ENCODE data around the gene ERGIC1.
"Not testable (repeated sequence)": the region's sequence is repeated elsewhere in the genome, so short reads cannot be mapped to it uniquely, and the experiment has no call there.

Gene ERGIC1

DNA sequence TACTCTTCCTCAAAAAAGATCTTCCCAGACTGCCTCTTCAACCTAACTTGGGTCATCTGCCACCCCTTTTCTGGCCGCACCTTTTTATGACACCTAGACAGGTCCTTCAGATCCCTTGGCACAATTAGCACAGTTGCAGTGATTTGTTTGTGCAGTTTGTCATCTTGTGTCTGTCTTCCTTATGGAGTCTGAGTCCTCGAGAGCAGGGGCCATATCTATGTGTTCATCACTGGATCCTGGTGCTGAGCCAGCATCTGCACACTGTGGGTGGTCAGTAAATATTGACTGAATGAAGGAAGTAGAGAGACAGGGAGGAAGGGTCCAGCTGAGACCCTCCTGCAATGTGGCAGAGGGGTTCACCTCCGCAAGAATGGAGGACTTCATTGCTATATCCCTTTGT is 14.4 kb downstream of the ERGIC1 start:
- no peak for DNase-seq (ENCODE audit: low read depth)

DNA sequence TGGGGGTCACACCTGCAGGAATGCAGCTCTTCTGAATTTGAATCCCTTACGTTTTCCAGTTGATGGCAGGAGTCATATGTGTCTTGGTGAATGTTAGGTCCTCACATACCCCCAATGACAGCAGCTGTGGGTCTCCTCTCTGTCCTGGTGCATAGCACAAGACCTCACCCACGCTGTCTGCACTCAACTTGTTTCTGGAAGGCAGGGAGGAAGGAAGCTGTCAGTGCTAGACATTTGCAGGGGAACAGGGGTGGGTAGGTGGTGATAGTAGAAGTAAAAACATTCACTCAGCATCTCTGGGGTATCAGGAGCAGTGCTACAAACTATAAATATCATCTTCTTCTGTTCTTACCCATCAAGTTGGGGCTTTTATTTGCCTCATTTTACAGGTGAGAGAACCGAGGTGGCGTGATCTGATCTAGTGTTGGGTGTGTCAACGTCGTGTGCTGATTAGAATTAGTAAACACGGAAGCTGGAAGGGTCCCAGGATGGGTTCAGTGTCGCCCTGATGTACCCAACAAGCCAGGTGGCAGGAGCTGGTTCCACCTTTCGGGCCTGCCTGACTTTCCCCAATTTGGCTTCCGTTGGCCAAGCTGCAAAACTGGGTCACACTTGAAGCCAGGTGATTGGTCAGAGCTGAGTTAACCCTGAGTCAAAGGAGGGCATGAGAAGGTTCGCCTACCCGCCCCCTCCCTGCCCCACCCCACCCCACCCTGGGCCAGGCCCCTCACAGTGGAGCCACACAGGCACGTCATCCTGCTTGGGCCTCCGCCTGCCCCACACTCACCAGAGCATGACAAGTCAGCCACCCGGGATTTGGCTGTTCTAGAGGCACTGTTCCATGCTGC is 15.8 kb downstream of the ERGIC1 start:
- DNase-seq (ENCODE audit: low read depth), result no peak

DNA sequence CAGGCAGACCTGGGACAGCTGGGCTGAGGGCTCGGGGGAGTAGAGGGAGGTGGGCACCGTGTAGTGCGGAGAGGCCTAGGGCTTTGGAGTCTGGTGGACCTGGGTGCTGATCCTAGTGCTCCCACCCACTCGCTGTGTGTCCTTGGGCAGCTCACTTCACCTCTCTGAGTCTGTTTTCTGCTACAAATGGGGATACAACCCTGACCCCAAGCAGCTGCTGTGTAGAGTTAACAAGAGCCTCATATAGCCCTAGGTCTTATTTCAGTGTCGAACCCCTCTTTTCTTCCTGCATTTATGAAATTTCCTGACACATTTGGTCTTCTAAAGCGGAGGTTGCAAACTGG is 16.4 kb downstream of the ERGIC1 start:
- no peak for DNase-seq (ENCODE audit: low read depth)

DNA sequence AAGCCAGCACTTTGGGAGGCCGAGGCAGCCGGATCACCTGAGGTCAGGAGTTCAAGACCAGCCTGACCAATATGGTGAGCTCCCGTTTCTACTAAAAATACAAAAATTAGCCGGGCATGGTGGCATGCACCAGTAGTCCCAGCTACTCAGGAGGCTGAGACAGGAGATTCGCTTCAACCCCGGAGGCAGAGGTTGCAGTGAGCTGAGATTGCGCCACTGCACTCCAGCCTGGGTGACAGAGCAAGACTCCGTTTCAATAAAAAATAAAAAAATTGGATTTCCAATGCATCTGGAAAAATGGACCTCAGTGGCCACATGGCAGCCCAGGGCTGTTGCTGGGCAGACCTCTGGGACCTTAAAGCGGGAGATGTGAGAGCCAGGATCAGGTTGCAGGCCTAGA is 17.2 kb downstream of the ERGIC1 start:
- not testable (repeated sequence) for DNase-seq (ENCODE audit: low read depth)

DNA sequence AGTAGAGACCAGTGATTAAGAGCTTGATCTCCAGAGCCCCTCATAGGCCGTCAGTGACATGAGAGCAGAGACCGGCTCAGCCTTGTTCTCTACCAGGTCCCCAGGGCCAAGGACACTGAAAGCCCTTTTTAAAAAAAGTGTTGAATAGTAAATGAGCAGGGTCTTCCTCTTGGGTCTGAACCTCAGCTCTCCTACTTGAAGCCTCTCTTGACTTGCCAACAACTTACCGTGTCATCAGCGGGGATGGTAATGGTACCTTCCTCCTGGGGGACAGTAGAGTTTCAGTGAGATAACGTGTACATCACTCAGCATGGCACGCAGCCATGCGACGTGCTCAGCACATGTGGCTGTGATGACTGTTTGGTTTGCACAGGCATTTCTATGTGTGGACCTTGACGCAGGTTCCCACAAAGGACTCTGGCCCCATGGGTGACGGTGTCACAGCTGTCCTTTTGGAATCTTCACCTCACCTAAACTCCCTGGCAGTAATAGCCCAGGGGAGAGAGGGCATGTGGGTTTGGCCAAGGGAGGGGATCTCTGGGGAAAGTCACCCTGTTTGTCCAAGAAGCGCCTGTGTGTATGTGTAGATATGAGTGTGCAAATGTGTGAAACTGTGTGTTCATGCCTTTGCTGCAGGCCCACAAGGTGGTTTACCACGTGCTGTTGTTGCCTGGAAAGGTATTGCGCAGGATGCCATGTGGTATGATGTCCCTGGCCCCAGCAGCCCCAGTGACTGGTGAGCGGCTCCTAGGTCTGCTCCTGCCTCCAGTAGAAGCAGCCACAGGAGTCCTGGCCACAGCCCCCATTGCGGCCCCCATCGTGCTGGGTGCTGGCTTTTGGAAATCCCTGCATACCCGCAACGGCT is 18.7 kb downstream of the ERGIC1 start:
- peak; percentile 52 for DNase-seq (ENCODE audit: low read depth)

DNA sequence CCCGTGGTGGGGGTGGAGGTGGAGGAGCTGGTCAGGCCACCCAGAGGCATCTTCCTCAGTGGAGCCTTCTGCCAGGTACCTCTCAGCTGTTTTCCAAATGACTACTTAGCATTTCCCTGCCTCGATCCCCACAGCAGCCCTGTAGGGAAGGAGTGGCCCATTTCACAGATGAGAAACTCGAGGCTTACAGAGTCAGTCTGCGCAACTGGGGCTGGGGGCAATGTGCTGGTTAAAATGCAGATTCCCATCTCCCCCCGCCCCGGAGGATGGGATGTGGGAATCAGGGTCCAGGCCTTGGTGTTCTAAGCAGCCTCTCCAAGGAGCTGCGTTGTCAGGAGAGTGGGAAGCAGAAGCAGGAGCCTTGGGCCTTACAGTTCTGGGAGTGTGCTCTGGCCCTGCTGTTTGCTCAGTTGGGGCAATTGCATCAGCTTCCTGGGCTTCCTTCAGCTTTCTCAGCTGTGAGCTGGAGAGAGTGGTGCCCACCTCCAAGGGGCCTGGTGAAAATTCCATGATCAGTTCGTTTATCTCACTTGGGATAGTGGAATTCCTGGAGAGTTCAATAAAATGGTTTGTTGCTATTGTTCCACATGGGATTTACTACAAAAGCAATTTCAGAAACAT is 19.4 kb downstream of the ERGIC1 start:
- DNase-seq (ENCODE audit: low read depth), result peak; percentile 71

DNA sequence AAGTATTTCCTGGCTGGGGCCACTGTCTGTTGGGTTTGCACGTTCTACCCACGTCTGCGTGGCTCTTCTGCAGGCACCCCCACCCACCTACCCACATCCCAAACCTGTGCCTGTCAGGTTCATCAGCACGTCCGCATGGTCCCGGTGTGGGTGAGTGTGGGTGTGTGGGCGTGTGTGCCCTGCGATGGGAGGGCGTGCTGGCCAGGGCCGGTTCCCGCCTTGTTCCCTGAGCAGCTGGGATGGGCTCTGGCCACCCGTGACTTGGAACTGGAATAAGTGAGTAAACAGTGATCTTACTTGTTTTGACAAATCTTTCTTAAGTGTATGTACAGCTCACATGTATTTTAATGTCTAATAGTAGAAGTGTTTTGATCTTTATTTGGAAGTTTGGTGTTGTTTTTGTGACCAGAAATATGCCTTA is 20.4 kb downstream of the ERGIC1 start:
- DNase-seq (ENCODE audit: low read depth), result no peak

DNA sequence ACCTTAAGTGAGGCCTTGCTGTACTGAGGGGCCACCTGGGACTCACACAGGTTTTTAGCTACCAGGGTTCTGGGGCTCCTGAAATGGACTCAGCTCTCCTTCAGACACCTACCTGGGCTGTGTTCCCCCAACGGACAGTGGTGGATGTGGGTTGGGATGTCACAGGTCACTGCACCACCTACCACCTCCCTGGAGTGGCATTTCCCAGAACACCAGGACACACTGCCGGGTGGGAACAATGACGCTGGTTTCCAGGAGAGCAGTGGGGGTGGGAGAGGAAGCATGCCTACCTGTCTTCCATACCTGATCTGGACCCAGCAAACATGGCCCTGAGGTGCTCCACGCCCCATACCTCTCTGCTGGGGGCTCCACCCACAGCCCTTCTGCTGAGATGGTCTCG is 20.9 kb downstream of the ERGIC1 start:
- no peak for DNase-seq (ENCODE audit: low read depth)

DNA sequence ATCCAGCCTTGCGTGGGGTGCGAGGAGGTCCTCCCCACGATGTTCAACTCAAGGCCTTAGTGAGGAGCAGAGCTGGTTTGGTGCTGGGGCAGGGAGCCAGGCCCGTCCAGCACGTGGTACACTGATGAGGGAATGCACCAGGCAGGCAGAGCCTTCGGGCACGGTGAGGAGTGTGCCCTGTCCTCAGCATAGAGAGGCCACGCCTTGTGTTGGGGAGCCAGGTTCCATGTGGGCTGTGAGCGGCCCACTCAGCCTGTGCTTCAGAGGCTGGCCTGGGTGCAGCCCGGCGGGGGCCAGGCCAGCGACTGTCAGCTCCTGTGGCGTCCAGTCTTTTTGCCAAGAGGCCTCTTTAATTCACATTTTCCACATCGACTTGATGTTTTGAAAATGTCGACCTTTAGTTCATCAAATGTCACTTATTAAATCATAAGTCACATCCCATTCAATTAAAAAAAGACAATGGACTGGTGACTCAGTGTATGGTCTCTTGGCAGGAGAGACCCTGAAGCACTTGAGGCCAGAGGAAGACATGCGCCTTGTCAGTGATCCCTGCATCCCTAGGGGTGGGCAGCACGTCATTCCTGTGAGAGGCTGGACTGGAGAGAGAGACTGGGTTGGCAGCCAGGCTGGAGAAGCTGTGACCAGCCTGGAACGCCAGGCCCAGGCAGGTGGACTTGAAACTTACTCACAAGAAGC is 21.7 kb downstream of the ERGIC1 start:
- DNase-seq (ENCODE audit: low read depth), result peak; percentile 35

DNA sequence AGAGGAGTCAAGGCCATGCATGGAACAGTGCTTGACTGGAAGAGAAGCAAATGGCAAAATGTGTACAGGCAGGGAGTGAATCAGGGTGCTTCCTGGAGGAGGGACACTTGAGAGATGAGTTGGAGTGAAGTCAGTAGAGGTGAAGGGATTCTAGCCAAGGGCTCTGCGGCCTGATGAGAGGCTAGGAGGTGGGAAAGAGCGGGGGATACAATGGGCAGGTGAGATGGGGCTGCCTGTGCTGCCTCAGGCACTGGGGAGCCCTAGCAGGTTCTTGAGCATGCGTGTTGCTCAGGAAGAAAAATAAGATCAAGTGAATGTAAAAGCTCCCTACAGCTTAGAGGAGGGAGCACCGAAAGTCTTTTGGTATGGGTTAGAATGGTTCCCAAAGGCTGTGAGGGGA is 22.3 kb downstream of the ERGIC1 start:
- DNase-seq (ENCODE audit: low read depth), result no peak

DNA sequence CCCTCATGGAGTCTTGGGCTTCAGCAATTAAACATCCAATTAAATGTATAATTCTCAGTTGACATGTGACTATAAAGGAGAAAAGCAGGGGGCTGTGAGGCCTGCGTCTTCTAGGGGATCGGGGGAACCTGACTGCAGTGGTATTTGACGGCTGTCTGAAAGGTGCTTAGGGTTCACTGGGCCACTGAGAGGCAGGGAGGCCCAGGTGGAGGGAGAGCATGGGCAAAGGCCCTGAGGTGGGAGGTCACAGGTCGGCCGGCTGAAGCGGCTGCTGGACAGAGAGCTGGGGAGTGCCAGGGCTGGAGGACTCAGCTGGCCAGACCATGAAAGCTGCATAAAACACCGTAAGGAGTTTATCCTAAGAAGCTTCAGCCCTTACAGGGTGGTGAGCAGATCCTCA is 23.9 kb downstream of the ERGIC1 start:
- no peak for DNase-seq (ENCODE audit: low read depth)

DNA sequence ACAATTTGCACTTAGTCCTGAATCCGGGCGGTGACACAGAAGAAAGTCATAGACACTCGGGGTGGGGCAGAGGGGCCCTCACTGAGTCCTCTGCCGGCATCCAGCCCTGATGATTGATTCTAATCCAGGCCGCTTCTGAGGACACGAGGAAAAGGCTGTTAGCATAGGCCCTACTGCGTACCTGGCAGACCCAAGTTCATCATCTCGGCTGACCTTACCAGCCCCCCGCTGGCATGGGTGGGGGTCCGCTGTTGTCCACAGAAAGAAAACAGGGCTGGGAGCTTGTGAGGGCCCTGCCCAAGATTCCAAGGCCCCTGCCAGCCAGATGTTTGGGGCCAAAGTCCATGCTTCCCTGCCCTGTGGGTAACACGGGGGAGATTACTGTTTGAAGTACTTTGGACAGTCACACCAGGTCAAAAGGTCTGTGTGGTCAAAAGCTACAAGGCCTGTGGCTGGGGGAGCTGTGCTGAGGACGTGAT is 24.5 kb downstream of the ERGIC1 start:
- no peak for DNase-seq (ENCODE audit: low read depth)

DNA sequence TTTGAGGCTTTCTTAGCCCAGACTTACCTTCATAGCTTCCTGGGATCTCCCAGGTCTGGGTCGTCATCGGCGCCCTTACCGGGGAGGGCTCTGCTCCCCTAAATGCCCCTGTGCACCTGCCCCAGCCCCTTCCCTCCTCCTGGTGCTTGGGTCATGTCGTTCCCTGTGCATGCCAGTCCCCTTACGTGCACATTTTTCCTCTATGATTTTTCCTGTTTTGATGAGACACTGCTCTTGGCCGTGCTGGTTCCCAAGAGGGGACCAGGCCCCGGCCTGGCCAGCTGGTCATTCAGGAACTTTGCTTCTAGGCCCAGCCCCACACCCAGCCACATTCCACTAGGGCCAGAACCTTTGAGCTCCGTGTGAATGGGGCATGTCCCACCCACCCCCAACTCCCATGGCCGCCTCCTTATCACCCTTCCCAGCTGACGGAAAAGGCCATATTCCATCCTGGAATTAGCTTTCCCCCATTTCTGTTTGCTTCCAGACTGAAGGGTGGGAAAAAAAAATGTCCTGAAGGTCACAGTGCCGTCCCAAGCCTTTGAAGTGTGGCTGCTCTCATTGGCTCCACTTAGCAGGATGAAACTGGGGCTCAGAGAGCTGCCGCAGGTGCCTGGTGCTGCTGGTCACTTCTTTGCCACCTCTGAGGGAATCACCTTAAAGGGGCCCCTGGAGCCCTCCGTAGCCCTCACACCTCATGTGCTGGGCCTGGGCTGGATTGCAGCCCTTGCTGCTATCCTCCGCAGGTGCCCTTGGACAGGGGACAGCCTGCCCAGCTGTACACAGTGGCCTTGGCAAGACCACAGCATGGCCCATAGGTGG is 25.1 kb downstream of the ERGIC1 start:
- peak; percentile 93 for DNase-seq (ENCODE audit: low read depth)

DNA sequence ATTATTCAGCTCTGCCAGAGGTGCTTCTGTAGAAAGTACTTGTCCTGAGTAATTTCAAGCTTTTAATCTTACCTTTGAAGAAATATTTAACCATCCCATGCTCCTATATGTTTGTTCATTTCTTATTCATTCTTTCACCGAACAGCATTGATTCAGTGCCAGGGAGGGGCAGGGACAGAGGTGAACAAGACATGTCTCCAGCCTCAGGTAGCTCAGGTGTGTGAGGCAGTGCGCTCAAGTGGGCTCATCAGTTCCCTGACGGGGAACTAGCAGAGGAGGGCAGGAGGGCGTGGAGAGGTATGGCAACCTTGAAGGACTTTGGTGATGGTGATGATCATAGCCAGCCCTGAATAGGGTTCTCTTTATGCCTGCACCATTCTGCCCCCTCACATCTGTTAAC is 25.9 kb downstream of the ERGIC1 start:
- DNase-seq (ENCODE audit: low read depth), result no peak

DNA sequence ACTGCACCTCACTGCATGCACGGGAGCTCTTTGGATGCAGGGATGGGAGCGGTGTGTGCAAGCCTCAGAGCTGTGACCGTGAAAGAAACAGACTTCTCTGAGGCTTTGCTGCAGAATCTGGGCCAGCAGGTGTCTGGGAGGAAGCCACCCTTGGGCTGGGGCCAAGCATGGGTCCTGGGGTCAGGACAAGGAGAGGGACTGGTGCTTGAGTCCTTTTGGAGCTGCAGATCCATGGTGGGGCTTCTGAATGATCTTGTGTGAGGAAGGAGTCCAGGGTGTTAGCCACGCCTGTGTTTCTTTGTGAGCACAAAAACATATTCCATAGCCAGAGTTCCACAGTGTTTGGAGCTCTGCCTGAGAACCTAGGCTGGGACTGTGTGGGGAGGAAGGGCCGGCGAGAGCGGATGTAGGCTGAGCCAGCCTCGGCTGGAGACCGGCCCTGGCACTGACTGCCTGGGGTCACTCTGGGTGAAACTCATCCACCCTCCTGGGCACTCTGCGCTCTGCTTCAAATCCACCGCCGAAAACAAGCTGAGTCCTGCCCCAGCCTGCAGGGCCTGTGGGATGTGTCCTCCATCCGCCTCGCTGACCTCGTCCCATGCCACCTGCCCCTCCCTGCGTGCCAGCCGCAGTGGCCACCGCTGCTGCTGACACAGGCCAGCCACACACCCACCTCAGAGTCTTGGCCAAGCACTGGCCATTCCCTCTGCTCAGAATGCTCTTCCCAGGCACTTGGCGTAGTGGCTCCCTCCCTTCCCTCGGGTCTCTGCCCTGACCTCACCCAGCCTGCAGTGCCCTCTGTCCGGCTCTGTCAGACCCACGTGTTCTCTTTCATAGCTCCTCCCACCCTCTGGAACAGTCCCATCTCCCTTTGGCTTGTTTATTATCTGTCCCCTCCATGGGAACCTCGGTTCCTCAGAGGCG is 26.7 kb downstream of the ERGIC1 start:
- peak; percentile 72 for DNase-seq (ENCODE audit: low read depth)

DNA sequence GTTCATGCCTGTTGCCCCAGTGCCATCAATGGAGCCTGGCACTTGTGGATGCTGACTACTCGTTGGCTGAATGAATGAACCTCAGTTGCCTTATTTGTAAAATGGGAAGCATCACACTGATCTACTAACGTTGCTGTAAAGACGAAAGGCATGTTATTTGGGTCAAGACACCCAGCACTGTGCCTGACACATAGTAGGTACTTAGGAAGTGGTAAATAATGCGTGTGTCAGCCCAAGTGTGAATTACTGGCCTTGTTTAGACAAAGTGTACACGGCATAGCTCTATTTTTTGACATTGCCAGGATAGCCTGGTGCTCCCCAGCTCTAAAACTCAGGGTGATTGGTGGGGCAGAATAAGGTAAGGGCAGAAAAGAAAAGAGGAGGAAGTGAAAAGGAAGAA is 27.4 kb downstream of the ERGIC1 start:
- no peak for DNase-seq (ENCODE audit: low read depth)

DNA sequence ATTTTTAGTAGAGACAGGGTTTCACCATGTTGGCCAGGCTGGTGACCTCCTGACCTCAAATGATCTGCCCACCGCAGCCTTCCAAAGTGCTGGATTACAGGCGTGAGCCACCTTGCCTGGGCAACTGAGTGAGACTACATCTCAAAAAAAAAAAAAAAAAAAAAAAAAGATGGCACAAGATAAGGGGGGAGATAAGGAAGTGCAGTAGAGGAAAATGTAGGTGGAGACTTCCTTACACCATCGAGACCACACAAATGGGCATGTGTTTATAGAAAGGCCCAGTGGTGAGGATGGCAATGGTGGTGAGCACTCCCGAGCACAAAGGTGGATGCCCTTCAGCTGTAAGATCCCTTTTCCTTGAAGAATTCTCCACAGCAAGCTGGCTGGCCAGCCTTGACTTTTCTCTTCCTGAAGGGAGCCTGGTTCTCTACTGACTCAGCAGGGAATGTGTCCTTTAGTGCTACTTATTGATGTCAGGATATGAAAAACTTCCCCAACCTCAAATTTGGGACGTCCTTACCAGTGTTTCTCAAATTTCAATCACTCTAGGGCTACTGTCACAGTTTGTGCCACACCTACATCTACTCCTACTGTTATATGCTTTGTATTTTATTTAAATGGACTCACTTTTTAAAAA is 28.2 kb downstream of the ERGIC1 start:
- DNase-seq (ENCODE audit: low read depth), result peak; percentile 37

DNA sequence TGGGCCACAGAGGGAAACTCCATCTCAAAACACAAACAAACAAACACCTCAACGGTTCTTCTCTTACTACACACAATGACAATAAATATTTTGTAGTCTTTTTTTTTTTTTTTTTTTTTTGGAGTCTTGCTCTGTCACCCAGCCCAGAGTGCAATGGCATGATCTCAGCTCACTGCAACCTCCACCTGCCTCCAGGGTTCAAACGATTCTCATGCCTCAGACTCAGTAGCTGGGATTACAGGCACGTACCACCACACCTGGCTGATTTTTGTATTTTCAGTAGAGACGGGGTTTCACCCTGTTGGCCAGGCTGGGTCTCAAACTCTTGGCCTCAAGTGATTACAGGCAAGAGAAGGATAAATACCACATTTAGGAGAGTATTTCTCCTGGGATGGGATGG is 30.1 kb downstream of the ERGIC1 start:
- DNase-seq (ENCODE audit: low read depth), result not testable (repeated sequence)

DNA sequence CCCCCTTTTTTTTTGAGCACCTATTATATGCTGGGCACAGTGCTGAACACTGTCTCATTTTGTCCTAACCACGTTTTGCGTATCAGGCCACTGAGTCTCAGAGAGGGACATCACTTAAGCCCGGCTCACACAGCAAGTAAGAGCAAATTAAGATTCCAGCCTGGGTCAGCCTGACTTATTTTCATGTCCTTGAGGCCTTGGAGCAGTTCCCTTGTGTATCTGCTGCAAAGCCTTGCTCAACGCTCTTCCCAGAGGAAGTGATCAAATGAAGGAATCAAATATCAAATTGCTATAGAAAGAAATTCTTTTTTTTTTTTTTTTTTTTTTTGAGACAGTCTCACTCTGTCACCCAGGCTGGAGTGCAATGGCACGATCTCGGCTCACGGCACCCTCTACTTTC is 30.7 kb downstream of the ERGIC1 start:
- DNase-seq (ENCODE audit: low read depth), result no peak

DNA sequence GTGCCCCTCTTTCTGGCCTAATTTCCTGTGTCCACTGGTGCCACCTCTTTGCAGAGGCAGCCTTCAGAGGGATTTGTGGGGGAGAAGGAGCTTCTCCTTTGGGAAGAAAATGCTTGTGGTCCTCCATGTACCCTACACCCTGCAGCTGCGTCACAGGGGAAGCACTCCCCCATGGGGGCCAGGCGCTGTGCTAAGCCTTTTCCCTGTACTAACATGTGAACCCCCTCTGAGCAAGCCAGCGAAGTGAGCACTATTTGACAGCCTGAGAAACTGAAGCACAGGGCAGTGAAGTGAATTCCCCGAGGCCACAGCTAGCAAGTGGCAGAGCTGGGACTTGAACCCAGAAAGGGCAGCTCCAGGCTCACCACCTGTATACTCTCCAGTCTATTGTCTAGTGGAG is 32.3 kb downstream of the ERGIC1 start:
- no peak for DNase-seq (ENCODE audit: low read depth)
